ENCODE measurements around the gene IQCB1. TPM values are rescaled to one million over a fixed set of nuclear protein-coding genes. Genes with fewer than 3 reads are reported as not detected.
"Not testable (repeated sequence)": the region's sequence is repeated elsewhere in the genome, so short reads cannot be mapped to it uniquely, and the experiment has no call there.

The IQCB1 gene
- total RNA-seq, result 10 to 100 TPM; 35.0 to 39.3 TPM

- H3K9me3 Mint-ChIP-seq, result no peaks in the 10 kb centered on the region
- H3K27me3 Mint-ChIP-seq, result no peaks in the 10 kb centered on the region
- DNase-seq, result peak; percentile 95
- H3K27ac Mint-ChIP-seq, result peak within 1 kb of the TSS; percentile 89
- H3K36me3 Mint-ChIP-seq, result peaks cover 36% of the 10 kb centered on the region
- H3K4me3 Mint-ChIP-seq, result peak within 1 kb of the TSS; percentile 91
- H3K4me1 Mint-ChIP-seq, result peaks cover 36% of the 10 kb centered on the region
These were observed at the start of gene IQCB1, which contains the start of gene EAF2 for GRCh38 chr3:121834671-121835464. IQCB1 (minus strand) TSS chr3:121835060; CDS start chr3:121828960, 6,100 bp downstream. EAF2 (plus strand) TSS chr3:121835209; CDS start chr3:121835286, 77 bp downstream.

DNA sequence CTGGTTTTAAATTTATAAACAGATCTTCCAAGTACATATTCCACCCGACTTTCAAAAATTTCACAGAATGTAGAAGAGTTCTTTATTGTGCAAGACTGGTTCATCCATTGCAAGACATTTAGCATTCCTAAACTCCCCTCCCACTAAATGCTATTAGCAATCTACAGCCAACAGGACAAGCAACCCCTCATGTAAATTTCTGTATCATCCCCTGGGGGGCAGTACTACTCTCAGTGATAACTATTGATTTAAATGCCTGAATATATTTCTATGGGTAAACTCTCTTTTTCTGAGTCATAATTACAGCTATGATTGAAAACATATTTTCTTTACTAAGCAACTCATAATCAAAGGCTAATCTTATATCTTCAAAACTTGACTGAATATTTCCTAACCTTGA, 48.6 kb upstream of the IQCB1 start:
- H3K4me3 Mint-ChIP-seq, result no peak overlapping the region
- H3K27me3 Mint-ChIP-seq, result no peaks in the 10 kb centered on the region
- peaks cover 1% of the 10 kb centered on the region for H3K4me1 Mint-ChIP-seq
- H3K9me3 Mint-ChIP-seq, result no peaks in the 10 kb centered on the region
- H3K27ac Mint-ChIP-seq, result no peak overlapping the region
- no peak for DNase-seq
- H3K36me3 Mint-ChIP-seq, result peaks cover 1% of the 10 kb centered on the region

- no peak for DNase-seq
- Mint-ChIP-seq H3K27me3 (no peaks in the 10 kb centered on the region), H3K9me3 (no peaks in the 10 kb centered on the region), H3K36me3 (peaks cover 5% of the 10 kb centered on the region), H3K27ac (no peak overlapping the region), H3K4me1 (peaks cover 1% of the 10 kb centered on the region), H3K4me3 (no peak overlapping the region)
These were observed 43.6 kb upstream of the IQCB1 start for GRCh38 chr3:121878411-121878810.

GRCh38 chr3:121871430-121871829, 36.6 kb upstream of the IQCB1 start:
- DNase-seq, result no peak
- Mint-ChIP-seq H3K36me3 (peaks cover 15% of the 10 kb centered on the region), H3K4me3 (no peak overlapping the region)

GRCh38 chr3:121870717-121871116, 35.9 kb upstream of the IQCB1 start:
- Mint-ChIP-seq H3K27ac (no peak overlapping the region), H3K4me3 (no peak overlapping the region), H3K36me3 (peaks cover 22% of the 10 kb centered on the region)

More at GRCh38 chr3:121871430-121871829, 36.6 kb upstream of the IQCB1 start:
- Mint-ChIP-seq H3K27ac (no peak overlapping the region), H3K9me3 (no peaks in the 10 kb centered on the region), H3K4me1 (no peaks in the 10 kb centered on the region), H3K27me3 (no peaks in the 10 kb centered on the region)

DNA sequence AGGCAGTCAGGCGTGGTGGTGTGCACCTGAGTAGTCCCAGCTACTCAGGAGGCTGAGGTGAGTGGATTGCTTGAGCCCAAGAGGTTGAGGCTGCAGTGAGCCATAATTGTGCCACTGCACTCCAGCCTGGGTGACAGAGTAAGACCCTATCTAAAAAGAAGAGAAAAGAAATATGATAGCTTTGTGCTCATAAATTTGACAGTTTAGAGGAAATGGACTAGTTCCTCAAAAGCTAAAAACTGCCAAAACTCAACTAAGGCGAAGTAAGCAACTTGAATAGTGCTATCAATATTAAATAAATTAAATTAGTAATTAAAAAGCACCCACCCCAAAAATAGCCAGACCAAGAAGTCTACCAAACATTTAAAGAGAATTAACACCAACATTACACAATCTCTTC, 34.9 kb upstream of the IQCB1 start:
- H3K9me3 Mint-ChIP-seq, result no peaks in the 10 kb centered on the region
- H3K27me3 Mint-ChIP-seq, result no peaks in the 10 kb centered on the region
- H3K4me1 Mint-ChIP-seq, result no peaks in the 10 kb centered on the region
- DNase-seq, result no peak
- peaks cover 22% of the 10 kb centered on the region for H3K36me3 Mint-ChIP-seq
- H3K4me3 Mint-ChIP-seq, result no peak overlapping the region
- no peak overlapping the region for H3K27ac Mint-ChIP-seq

More at GRCh38 chr3:121870717-121871116, 35.9 kb upstream of the IQCB1 start:
- Mint-ChIP-seq H3K9me3 (no peaks in the 10 kb centered on the region), H3K27me3 (no peaks in the 10 kb centered on the region), H3K4me1 (no peaks in the 10 kb centered on the region)
- no peak for DNase-seq

DNA sequence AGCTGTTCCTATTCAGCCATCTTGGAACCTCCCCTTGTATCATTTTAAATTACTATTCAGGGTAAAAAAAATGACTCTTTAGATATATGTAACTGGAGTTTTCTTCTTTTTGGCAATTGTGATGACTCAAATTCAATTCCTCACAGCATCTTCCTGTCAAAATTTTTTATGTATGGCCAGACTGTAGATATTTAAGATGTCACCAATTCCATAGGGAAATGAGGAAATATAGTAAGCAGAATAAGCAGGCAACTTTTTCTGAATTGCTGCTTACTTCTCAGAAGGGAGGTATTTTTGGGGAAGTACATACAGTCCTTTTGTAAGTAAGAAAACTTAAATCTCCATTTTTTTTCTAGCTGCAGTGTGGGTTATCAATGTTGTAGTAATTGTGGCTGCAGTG, 28.9 kb upstream of the IQCB1 start:
- Mint-ChIP-seq H3K27ac (no peak overlapping the region), H3K4me1 (no peaks in the 10 kb centered on the region), H3K9me3 (no peaks in the 10 kb centered on the region), H3K4me3 (no peak overlapping the region), H3K27me3 (no peaks in the 10 kb centered on the region), H3K36me3 (peaks cover 46% of the 10 kb centered on the region)
- no peak for DNase-seq

DNA sequence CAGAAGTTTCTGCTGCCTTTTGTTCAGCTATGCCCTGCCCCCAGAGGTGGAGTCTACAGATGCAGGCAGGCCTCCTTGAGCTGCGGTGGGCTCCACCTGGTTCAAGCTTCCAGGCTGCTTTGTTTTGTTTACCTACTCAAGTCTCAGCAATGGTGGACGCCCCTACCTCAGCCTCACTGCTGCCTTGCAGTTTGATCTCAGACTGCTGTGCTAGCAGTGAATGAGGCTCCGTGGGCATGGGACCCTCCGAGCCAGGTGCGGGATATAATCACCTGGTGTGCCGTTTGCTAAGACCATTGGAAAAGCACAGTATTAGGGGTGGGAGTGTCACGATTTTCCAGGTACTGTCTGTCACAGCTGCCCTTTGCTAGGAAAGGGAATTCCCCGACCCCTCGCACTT, 28.4 kb upstream of the IQCB1 start:
- H3K9me3 Mint-ChIP-seq, H3K4me1 Mint-ChIP-seq, DNase-seq, H3K27ac Mint-ChIP-seq, H3K4me3 Mint-ChIP-seq, H3K27me3 Mint-ChIP-seq: not testable (repeated sequence)
- H3K36me3 Mint-ChIP-seq, result peaks cover 51% of the 10 kb centered on the region

DNA sequence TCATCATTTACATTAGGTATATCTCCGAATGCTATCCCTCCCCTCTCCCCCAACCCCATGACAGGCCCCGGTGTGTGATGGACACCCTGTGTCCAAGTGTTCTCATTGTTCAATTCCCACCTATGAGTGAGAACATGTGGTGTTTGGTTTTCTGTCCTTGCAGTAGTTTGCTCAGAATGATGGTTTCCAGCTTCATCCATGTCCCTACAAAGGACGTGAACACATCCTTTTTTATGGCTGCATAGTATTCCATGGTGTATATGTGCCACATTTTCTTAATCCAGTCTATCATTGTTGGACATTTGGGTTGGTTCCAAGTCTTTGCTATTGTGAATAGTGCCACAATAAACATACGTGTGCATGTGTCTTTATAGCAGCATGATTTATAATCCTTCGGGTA, 22.9 kb upstream of the IQCB1 start:
- not testable (repeated sequence) for H3K9me3 Mint-ChIP-seq, H3K27ac Mint-ChIP-seq, H3K4me3 Mint-ChIP-seq, H3K4me1 Mint-ChIP-seq, H3K27me3 Mint-ChIP-seq, DNase-seq
- peaks cover 43% of the 10 kb centered on the region for H3K36me3 Mint-ChIP-seq

GRCh38 chr3:121855555-121855954, 20.7 kb upstream of the IQCB1 start:
- Mint-ChIP-seq H3K4me1 (no peaks in the 10 kb centered on the region), H3K9me3 (no peaks in the 10 kb centered on the region), H3K4me3 (no peak overlapping the region), H3K27ac (no peak overlapping the region), H3K36me3 (peaks cover 26% of the 10 kb centered on the region), H3K27me3 (no peaks in the 10 kb centered on the region)
- no peak for DNase-seq

- Mint-ChIP-seq H3K9me3 (no peaks in the 10 kb centered on the region), H3K27ac (no peak overlapping the region), H3K36me3 (peaks cover 4% of the 10 kb centered on the region), H3K27me3 (no peaks in the 10 kb centered on the region), H3K4me3 (no peak overlapping the region), H3K4me1 (no peaks in the 10 kb centered on the region)
- DNase-seq, result no peak
These were observed 17.4 kb upstream of the IQCB1 start for GRCh38 chr3:121852256-121852655.

DNA sequence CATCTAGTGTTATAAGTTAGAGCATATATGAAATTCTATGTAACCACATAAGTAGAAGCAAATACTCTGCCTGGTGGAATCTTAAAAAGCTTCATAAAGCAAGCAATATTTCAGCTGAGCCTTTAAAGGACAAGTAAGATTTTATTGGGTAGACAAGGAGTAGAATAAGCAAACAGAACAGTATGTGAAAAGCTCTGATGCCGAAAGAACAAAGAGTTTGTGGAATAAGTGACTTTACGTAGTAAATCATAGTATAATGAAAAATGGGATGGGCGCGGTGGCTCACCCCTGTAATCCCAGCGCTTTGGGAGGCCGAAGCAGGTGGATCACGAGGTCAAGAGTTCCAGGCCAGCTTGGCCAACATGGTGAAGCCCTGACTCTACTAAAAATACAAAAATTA, 10.0 kb upstream of the IQCB1 start:
- Mint-ChIP-seq H3K9me3 (no peaks in the 10 kb centered on the region), H3K27ac (no peak overlapping the region), H3K36me3 (peaks cover 2% of the 10 kb centered on the region), H3K27me3 (no peaks in the 10 kb centered on the region), H3K4me1 (no peaks in the 10 kb centered on the region), H3K4me3 (no peak overlapping the region)
- DNase-seq, result no peak

DNA sequence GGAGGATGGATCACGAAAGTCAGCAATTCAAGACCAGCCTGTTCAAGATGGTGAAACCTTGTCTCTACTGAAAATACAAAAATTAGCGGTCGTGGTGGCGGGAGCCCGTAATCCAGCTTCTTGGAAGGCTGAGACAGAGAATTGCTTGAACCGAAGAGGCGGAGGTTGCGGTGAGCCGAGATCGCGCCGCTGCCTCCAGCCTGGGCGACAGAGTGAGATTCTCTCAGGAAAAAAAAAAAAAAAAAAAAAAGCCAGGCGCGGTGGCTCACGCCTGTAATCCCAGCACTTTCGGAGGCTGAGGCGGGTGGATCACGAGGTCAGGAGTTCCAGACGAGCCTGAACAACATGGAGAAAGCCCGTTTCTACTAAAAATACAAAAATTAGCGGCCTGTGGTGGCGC, 5.1 kb upstream of the IQCB1 start:
- Mint-ChIP-seq H3K4me1 (peaks cover 10% of the 10 kb centered on the region), H3K4me3 (no peak overlapping the region), H3K9me3 (no peaks in the 10 kb centered on the region), H3K27ac (no peak overlapping the region), H3K27me3 (no peaks in the 10 kb centered on the region), H3K36me3 (peaks cover 7% of the 10 kb centered on the region)
- DNase-seq, result no peak

DNA sequence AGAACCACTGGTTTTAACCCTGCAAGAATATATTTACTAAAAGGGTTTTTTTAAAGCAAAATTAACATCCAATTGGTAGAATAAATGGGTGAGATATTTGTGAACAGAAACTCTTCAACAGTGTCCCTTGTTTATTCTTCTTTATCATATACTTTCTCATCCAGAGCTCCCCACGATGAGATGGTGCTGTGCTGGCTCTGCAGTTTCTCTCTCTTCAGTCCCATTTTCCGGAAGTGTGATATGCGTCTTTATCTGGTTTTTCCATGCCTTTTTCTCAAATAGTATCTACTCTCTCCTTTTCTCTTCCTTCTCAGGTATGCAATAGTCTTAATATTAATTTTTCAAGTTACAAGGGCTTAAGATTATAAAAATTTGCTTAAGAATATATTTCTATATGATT, 1.6 kb upstream of the IQCB1 start:
- DNase-seq, result no peak
- peak overlapping the region; percentile 47 for H3K27ac Mint-ChIP-seq
- H3K9me3 Mint-ChIP-seq, result no peaks in the 10 kb centered on the region
- peak overlapping the region; percentile 91 for H3K4me3 Mint-ChIP-seq
- peaks cover 28% of the 10 kb centered on the region for H3K4me1 Mint-ChIP-seq
- no peaks in the 10 kb centered on the region for H3K27me3 Mint-ChIP-seq
- peaks cover 29% of the 10 kb centered on the region for H3K36me3 Mint-ChIP-seq

DNA sequence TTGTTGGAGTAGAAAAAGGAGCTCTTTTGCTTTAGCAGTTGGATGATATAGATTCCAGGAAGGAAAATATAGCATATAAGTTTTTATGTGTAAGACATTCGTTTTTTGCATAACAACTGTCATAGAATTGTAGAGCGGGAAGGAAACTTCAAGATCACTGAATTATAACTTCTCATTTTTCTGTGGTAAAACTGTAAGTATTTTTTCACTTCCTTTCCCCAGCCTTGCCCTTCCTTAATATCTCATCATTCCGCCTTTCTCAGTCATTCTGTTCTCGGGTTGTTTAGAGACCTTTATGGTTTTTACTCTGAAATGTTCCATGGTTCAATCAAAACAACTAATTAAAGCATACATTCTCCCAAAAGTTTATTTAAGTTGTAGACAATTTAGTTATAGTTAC, 1.2 kb upstream of the IQCB1 start:
- peak overlapping the region; percentile 91 for H3K4me3 Mint-ChIP-seq

GRCh38 chr3:121835465-121835801, 573 bp upstream of the IQCB1 start:
- H3K4me1 Mint-ChIP-seq, result peaks cover 36% of the 10 kb centered on the region
- H3K27ac Mint-ChIP-seq, result peak overlapping the region; percentile 89
- no peaks in the 10 kb centered on the region for H3K27me3 Mint-ChIP-seq
- peaks cover 36% of the 10 kb centered on the region for H3K36me3 Mint-ChIP-seq
- DNase-seq, result no peak
- H3K9me3 Mint-ChIP-seq, result no peaks in the 10 kb centered on the region
- H3K4me3 Mint-ChIP-seq, result peak overlapping the region; percentile 91

More for the DNA sequence above, 1.2 kb upstream of the IQCB1 start:
- DNase-seq, result no peak
- H3K27ac Mint-ChIP-seq, result no peak overlapping the region
- H3K27me3 Mint-ChIP-seq, result no peaks in the 10 kb centered on the region
- H3K4me1 Mint-ChIP-seq, result peaks cover 31% of the 10 kb centered on the region
- no peaks in the 10 kb centered on the region for H3K9me3 Mint-ChIP-seq
- H3K36me3 Mint-ChIP-seq, result peaks cover 33% of the 10 kb centered on the region
